Measurements from ENCODE around the gene NEU3.
"Not testable (repeated sequence)": the region's sequence is repeated elsewhere in the genome, so short reads cannot be mapped to it uniquely, and the experiment has no call there.

The NEU3 gene

GRCh38 chr11:75041263-75041662 is 52.5 kb downstream of the NEU3 start:
- H3K27me3 ChIP-seq (ENCODE audit: insufficient read depth, low read length), result no peaks in the 10 kb centered on the region
- H3K4me3 ChIP-seq (ENCODE audit: low read depth, low read length), result no peak overlapping the region
- H3K4me1 ChIP-seq (ENCODE audit: control insufficient read depth, insufficient read depth, low read length, unreplicated experiment), result no peaks in the 10 kb centered on the region
- no peaks in the 10 kb centered on the region for H3K79me2 ChIP-seq (ENCODE audit: control insufficient read depth, insufficient read depth, low read length, unreplicated experiment)
- no peak overlapping the region for H3K27ac ChIP-seq (ENCODE audit: low read depth, low read length)
- no peak overlapping the region for H2AFZ ChIP-seq (ENCODE audit: low read length, unreplicated experiment)
- no peaks in the 10 kb centered on the region for H3K36me3 ChIP-seq (ENCODE audit: insufficient read depth, low read length)

- not testable (repeated sequence) for H3K27me3 ChIP-seq (ENCODE audit: insufficient read depth, low read length); H3K79me2 ChIP-seq (ENCODE audit: control insufficient read depth, insufficient read depth, low read length, unreplicated experiment); H3K27ac ChIP-seq (ENCODE audit: low read depth, low read length); H3K36me3 ChIP-seq (ENCODE audit: insufficient read depth, low read length); H2AFZ ChIP-seq (ENCODE audit: low read length, unreplicated experiment); H3K4me1 ChIP-seq (ENCODE audit: control insufficient read depth, insufficient read depth, low read length, unreplicated experiment); H3K4me3 ChIP-seq (ENCODE audit: low read depth, low read length)
Observed at GRCh38 chr11:75041821-75042220, 53.1 kb downstream of the NEU3 start.

- not testable (repeated sequence) for H2AFZ ChIP-seq (ENCODE audit: low read length, unreplicated experiment); H3K36me3 ChIP-seq (ENCODE audit: insufficient read depth, low read length); H3K79me2 ChIP-seq (ENCODE audit: control insufficient read depth, insufficient read depth, low read length, unreplicated experiment); H3K4me1 ChIP-seq (ENCODE audit: control insufficient read depth, insufficient read depth, low read length, unreplicated experiment); H3K27me3 ChIP-seq (ENCODE audit: insufficient read depth, low read length); H3K4me3 ChIP-seq (ENCODE audit: low read depth, low read length); H3K27ac ChIP-seq (ENCODE audit: low read depth, low read length)
Observed at GRCh38 chr11:75044381-75045170, 55.8 kb downstream of the NEU3 start.

- H3K79me2 ChIP-seq (ENCODE audit: control insufficient read depth, insufficient read depth, low read length, unreplicated experiment); H3K27ac ChIP-seq (ENCODE audit: low read depth, low read length); H3K36me3 ChIP-seq (ENCODE audit: insufficient read depth, low read length); H3K4me1 ChIP-seq (ENCODE audit: control insufficient read depth, insufficient read depth, low read length, unreplicated experiment); H3K27me3 ChIP-seq (ENCODE audit: insufficient read depth, low read length); H2AFZ ChIP-seq (ENCODE audit: low read length, unreplicated experiment); H3K4me3 ChIP-seq (ENCODE audit: low read depth, low read length): not testable (repeated sequence)
Observed at GRCh38 chr11:75046668-75047067, 57.9 kb downstream of the NEU3 start.

- no peaks in the 10 kb centered on the region for H3K4me1 ChIP-seq (ENCODE audit: control insufficient read depth, insufficient read depth, low read length, unreplicated experiment)
- H3K4me3 ChIP-seq (ENCODE audit: low read depth, low read length), result no peak overlapping the region
- H3K79me2 ChIP-seq (ENCODE audit: control insufficient read depth, insufficient read depth, low read length, unreplicated experiment), result no peaks in the 10 kb centered on the region
- H3K27ac ChIP-seq (ENCODE audit: low read depth, low read length), result no peak overlapping the region
- H3K36me3 ChIP-seq (ENCODE audit: insufficient read depth, low read length), result no peaks in the 10 kb centered on the region
- H2AFZ ChIP-seq (ENCODE audit: low read length, unreplicated experiment), result no peak overlapping the region
- H3K27me3 ChIP-seq (ENCODE audit: insufficient read depth, low read length), result no peaks in the 10 kb centered on the region
Observed at GRCh38 chr11:75047191-75047590, 58.5 kb downstream of the NEU3 start.

- H3K27ac ChIP-seq (ENCODE audit: low read depth, low read length); H3K36me3 ChIP-seq (ENCODE audit: insufficient read depth, low read length); H3K4me1 ChIP-seq (ENCODE audit: control insufficient read depth, insufficient read depth, low read length, unreplicated experiment); H3K79me2 ChIP-seq (ENCODE audit: control insufficient read depth, insufficient read depth, low read length, unreplicated experiment); H3K4me3 ChIP-seq (ENCODE audit: low read depth, low read length); H3K27me3 ChIP-seq (ENCODE audit: insufficient read depth, low read length); H2AFZ ChIP-seq (ENCODE audit: low read length, unreplicated experiment): not testable (repeated sequence)
Observed at GRCh38 chr11:75049501-75050266, 61.0 kb downstream of the NEU3 start.

- no peaks in the 10 kb centered on the region for H3K36me3 ChIP-seq (ENCODE audit: insufficient read depth, low read length)
- H3K79me2 ChIP-seq (ENCODE audit: control insufficient read depth, insufficient read depth, low read length, unreplicated experiment), result no peaks in the 10 kb centered on the region
- H3K4me3 ChIP-seq (ENCODE audit: low read depth, low read length), result no peak overlapping the region
- H2AFZ ChIP-seq (ENCODE audit: low read length, unreplicated experiment), result no peak overlapping the region
- H3K4me1 ChIP-seq (ENCODE audit: control insufficient read depth, insufficient read depth, low read length, unreplicated experiment), result no peaks in the 10 kb centered on the region
- no peak overlapping the region for H3K27ac ChIP-seq (ENCODE audit: low read depth, low read length)
- H3K27me3 ChIP-seq (ENCODE audit: insufficient read depth, low read length), result peaks cover 10% of the 10 kb centered on the region
Observed at GRCh38 chr11:75050516-75050915, 61.8 kb downstream of the NEU3 start.

- Histone ChIP-seq H3K4me1 (ENCODE audit: control insufficient read depth, insufficient read depth, low read length, unreplicated experiment) (no peaks in the 10 kb centered on the region), H3K27me3 (ENCODE audit: insufficient read depth, low read length) (peaks cover 10% of the 10 kb centered on the region), H2AFZ (ENCODE audit: low read length, unreplicated experiment) (no peak overlapping the region)
Observed at GRCh38 chr11:75051043-75051442, 62.3 kb downstream of the NEU3 start.

GRCh38 chr11:75052457-75052856 is 63.7 kb downstream of the NEU3 start:
- Histone ChIP-seq H3K36me3 (ENCODE audit: insufficient read depth, low read length) (no peaks in the 10 kb centered on the region), H2AFZ (ENCODE audit: low read length, unreplicated experiment) (no peak overlapping the region), H3K79me2 (ENCODE audit: control insufficient read depth, insufficient read depth, low read length, unreplicated experiment) (no peaks in the 10 kb centered on the region), H3K4me1 (ENCODE audit: control insufficient read depth, insufficient read depth, low read length, unreplicated experiment) (no peaks in the 10 kb centered on the region), H3K4me3 (ENCODE audit: low read depth, low read length) (no peak overlapping the region), H3K27me3 (ENCODE audit: insufficient read depth, low read length) (peaks cover 10% of the 10 kb centered on the region), H3K27ac (ENCODE audit: low read depth, low read length) (no peak overlapping the region)

More at GRCh38 chr11:75051043-75051442, 62.3 kb downstream of the NEU3 start:
- H3K27ac ChIP-seq (ENCODE audit: low read depth, low read length), result no peak overlapping the region
- H3K79me2 ChIP-seq (ENCODE audit: control insufficient read depth, insufficient read depth, low read length, unreplicated experiment), result no peaks in the 10 kb centered on the region
- no peaks in the 10 kb centered on the region for H3K36me3 ChIP-seq (ENCODE audit: insufficient read depth, low read length)
- no peak overlapping the region for H3K4me3 ChIP-seq (ENCODE audit: low read depth, low read length)

- H2AFZ ChIP-seq (ENCODE audit: low read length, unreplicated experiment), result no peak overlapping the region
- peaks cover 26% of the 10 kb centered on the region for H3K27me3 ChIP-seq (ENCODE audit: insufficient read depth, low read length)
- H3K4me3 ChIP-seq (ENCODE audit: low read depth, low read length), result no peak overlapping the region
- H3K27ac ChIP-seq (ENCODE audit: low read depth, low read length), result no peak overlapping the region
- H3K4me1 ChIP-seq (ENCODE audit: control insufficient read depth, insufficient read depth, low read length, unreplicated experiment), result no peaks in the 10 kb centered on the region
- H3K79me2 ChIP-seq (ENCODE audit: control insufficient read depth, insufficient read depth, low read length, unreplicated experiment), result no peaks in the 10 kb centered on the region
- no peaks in the 10 kb centered on the region for H3K36me3 ChIP-seq (ENCODE audit: insufficient read depth, low read length)
Observed at GRCh38 chr11:75055511-75055910, 66.8 kb downstream of the NEU3 start.

- no peaks in the 10 kb centered on the region for H3K4me1 ChIP-seq (ENCODE audit: control insufficient read depth, insufficient read depth, low read length, unreplicated experiment)
- H3K36me3 ChIP-seq (ENCODE audit: insufficient read depth, low read length), result no peaks in the 10 kb centered on the region
- no peak overlapping the region for H3K27ac ChIP-seq (ENCODE audit: low read depth, low read length)
- H3K4me3 ChIP-seq (ENCODE audit: low read depth, low read length), result no peak overlapping the region
- peaks cover 30% of the 10 kb centered on the region for H3K27me3 ChIP-seq (ENCODE audit: insufficient read depth, low read length)
- no peak overlapping the region for H2AFZ ChIP-seq (ENCODE audit: low read length, unreplicated experiment)
- no peaks in the 10 kb centered on the region for H3K79me2 ChIP-seq (ENCODE audit: control insufficient read depth, insufficient read depth, low read length, unreplicated experiment)
Observed at GRCh38 chr11:75056814-75057213, 68.1 kb downstream of the NEU3 start.

All from ACC112 (cell line).